Stimulated activated CD4-positive, alpha-beta T cell treated with anti-CD3 and anti-CD28 coated beads, Interleukin-12 subunit alpha, Interleukin-12 subunit beta, amount 100 ng/mL, for 24 hours (primary cell): ENCODE data around the gene GAD1.

ENCODE experiments used
- DNase-seq, 2 experiments: peaks; one replicate each; pipeline ENCODE4 v3.0.0-alpha.2; 2020; ENCODE audit warnings: low read depth in 2 of 2

The GAD1 gene

DNA sequence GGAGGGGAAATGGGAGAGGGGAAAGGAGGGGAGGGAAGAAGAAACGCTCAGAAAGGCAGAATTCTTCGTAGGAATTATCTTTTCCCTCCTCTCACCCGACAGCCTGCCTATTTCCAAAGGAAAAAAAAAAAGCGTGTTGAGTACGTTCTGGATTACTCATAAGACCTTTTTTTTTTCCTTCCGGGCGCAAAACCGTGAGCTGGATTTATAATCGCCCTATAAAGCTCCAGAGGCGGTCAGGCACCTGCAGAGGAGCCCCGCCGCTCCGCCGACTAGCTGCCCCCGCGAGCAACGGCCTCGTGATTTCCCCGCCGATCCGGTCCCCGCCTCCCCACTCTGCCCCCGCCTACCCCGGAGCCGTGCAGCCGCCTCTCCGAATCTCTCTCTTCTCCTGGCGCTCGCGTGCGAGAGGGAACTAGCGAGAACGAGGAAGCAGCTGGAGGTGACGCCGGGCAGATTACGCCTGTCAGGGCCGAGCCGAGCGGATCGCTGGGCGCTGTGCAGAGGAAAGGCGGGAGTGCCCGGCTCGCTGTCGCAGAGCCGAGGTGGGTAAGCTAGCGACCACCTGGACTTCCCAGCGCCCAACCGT is at the start of gene GAD1:
GAD1 (plus strand) TSS at position 384 of the 589 bp plus-strand sequence. CDS start 1,705 bp downstream, outside the sequence.
- peak; percentile 44 to 73 for DNase-seq

DNA sequence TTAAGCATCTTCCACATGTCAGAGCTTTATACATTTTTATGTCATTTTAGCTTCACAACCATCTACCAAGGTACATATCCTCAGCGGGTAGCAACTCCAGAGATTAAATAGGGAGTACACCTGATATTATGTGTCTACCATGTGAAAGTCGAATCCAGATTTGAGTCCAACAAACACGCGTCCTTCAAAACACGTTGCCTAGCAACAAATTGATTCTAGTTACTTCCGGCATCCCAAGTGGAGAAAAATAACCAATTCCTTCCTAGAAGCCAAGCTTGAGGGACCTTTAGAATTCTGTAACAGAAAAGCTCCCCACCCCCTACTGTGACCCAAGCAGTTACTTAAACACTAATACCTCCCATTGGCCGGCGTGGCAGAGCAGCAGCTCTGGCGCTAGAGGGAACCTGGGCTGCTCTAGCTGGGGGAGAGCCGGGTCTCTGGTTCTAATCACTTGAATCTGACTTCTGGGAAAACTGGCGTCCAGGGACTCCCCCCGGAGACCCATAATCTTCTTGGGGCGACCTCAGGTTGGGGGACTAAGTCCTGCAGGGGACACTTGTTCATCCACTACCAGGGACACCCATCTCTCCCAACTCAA is 46.6 kb upstream of the GAD1 start, which contains the start of gene ERICH2:
ERICH2 (plus strand) TSS at position 371 of the 598 bp plus-strand sequence. CDS start 304 bp downstream, outside the sequence.
- DNase-seq, result peak; percentile 11 to 18

DNA sequence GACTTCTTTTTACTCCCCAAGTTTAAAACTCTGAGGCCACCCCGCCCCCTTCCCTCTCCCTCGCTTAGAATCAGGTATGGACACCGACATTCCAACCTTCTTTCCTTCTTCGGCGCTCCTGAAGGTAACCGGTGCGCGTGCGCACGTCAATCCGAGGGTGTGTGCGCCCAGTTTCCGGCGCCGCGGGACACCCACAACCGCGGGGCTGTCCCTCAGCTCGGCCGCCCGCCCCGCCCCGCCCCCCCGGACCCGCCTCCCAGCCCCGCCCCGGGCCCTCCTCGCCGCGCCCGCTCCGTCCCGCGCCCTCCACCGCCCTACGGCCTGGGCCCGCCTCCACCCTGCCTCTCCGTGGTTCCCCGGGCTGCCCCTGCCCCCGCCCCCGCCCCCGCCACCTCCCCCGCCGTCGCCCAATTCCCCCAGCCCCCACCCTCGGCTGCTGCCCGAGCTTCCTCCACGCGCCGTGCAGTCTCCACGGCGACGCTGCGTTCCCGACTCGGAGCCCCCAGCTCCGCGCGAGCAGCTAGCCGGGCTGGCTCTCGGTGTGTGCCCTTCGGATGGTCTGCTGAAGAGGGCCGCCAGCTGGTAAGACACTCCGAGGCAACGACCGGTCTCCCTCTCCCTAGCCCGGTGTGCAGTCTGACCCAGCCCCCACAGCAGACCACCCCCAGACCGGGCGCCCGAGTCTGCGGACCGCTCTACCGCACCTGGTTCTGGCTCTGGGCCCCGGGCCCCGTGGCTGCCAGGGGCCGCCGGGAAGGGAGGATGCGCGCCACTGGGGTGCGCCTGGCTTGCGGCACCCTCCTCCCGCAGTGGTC is 45.9 kb upstream of the GAD1 start:
- peak; percentile 40 to 60 for DNase-seq

DNA sequence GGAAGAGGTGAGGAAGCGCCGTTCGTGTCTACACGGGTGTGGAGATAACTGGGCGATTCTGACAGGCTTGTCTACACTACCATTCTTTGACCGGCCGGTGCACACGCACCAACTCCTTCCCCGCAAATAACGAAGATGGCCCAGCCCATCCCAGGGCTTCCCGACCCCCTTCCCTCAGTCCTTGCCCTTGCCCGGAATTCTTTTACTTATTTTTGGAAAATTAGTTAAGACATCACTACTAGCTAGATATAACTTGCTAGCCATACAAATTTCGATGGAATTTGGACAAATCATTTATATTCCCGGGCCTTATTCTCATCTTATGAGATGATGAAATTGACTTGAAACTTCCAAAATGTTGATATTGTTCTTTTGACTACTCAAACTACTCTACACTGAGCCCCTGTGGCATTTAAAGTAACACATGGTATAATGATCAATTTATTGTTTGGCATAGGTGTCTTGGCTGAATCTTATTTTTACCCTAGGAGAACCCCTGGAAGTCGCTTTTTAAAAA is 45.2 kb upstream of the GAD1 start:
- DNase-seq, result no peak

DNA sequence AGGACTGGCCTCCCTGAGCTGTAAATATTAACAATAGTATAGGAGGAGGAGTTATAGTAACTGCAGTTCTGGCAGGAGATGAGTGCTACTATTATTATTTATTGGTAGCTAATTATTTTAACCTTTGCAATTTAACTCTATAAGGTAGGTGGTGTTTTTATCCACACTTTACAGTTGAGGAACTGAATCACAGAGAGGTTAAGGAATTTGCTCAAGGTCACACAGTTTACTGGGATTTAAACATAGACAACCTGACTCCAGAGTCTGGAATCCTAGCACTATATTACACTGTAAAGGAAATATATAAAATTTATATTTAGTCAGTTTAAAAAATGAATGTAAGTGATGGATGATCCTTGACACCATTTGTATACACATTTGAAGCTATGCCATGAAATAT is 44.4 kb upstream of the GAD1 start:
- no peak for DNase-seq

DNA sequence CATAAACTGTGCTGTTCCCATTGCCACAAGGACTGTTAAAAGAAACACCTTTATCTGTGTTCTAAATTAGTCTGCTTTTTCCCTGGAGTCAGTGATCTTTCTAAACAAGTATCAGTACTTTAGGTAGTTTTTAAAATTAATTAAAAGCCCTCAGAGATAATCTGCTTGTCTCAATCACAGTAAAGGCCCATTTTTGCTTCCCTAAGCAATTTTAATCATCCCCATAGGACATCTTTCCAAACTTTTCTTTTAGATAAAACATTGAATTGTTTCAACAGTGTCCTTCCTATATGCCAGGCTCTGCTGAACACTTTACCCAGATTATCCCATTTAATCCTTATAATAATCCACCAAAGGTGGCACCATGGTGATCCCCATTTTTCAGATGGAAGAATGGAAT is 42.6 kb upstream of the GAD1 start:
- no peak for DNase-seq

DNA sequence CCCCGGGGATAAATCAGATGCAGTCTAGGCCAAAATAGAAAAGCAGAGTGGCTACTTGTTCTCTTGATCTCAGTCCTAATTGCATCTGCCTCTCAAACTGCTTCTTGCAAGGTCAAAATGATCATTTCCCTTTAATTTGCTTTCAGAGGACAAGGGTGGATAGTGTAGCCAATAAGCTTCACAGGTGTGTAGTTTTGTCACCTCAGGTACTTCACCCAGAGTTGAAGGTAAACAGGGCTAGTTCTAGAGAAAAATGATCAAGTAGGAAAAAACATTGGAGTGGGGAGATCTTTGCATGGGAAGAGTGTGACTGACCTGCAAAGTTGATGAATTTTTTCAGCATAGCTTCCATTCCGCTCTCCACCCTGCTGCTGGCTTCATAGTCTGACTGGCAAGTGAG is 37.8 kb upstream of the GAD1 start:
- DNase-seq, result no peak

DNA sequence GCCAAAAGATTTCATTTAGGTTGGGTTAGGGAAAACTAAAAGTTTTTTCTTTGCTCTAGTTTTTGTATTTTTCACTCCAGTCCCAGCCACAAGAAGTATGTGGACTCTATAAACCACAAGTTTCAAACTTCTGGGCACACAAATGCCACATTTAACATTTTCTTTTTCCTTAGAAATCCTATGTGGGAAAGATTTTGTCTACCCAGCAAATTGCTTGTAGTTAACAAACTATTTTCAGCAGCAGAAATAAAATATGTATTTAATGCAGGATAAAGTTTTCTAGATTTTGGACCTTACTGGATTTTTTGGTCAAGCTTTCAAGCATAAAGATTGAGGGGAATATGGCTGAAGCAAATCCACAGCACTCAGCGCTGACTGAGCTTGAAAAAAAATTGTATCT is 37.4 kb upstream of the GAD1 start:
- DNase-seq, result no peak

DNA sequence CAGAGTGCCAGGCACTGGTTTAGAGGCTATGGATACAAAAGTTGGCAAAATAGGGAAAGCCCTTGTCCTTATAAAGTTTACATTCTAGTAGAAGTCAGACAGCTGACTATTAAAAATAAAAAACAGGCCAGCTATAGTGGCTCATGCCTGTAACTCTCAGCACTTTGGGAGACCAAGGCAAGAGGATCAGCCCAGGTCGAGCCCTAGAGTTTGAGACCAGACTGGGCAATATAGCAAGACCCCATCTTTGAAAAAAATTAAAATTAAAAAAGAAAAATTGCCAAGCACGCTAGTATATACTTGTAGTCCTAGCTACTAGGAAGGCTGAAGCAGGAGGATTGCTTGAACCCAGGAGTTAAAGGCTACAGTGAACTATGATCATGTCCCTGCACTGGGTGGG is 34.0 kb upstream of the GAD1 start:
- no peak for DNase-seq

DNA sequence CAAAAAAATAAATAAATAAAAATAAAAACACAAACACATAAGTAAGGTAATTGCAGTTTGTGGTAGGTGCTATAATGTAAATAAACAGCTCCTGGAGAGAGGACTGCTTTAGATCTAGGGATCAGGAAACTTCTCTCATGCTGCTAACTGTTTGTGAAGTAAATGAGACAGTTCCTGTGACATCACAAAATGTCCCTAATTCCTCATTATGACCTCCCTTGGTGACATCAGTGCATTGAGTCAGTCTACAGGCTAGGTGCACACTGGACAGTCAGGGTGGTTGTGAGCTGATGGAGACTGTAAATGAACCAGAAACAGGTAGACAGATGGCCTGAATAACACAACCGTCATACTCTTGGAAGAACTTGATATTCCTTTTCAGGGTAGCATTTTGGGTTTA is 33.1 kb upstream of the GAD1 start:
- DNase-seq, result no peak

DNA sequence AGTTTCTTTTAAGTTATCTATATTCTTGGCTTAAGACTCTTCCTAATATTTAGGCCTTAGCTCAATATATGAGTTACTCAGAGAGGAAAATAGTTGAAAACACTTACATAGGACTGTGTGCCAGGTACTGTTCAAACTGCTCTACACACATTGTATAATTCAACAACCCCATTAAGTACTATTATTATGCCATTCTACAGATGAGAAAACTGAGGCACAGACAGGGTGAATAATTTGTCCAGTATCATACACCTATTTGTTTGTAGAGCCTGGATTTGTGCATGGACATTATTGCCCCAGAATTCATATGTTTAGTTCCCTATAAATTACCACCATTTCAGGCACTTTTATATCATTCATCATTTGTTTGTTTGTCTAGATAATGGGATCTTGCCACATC is 17.7 kb upstream of the GAD1 start:
- DNase-seq, result no peak

DNA sequence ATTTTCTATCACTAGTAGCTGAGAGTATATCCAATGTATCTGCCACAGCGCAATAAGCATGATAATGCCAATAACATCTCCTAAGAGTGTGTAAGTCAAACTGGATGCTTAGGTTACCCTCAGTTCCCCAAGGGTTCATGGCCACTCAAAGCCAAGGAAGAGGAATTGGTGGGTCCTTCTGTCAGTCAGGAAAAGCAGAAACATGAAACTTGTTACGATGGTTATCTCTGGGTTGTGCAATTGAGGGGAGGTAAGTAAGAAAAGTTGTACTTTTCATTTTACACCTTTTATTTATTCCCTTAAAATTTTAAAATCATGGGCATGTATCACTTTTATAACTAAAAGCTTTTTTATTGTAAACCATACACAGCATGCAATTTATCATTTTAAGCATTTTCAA is 10.1 kb upstream of the GAD1 start:
- no peak for DNase-seq

DNA sequence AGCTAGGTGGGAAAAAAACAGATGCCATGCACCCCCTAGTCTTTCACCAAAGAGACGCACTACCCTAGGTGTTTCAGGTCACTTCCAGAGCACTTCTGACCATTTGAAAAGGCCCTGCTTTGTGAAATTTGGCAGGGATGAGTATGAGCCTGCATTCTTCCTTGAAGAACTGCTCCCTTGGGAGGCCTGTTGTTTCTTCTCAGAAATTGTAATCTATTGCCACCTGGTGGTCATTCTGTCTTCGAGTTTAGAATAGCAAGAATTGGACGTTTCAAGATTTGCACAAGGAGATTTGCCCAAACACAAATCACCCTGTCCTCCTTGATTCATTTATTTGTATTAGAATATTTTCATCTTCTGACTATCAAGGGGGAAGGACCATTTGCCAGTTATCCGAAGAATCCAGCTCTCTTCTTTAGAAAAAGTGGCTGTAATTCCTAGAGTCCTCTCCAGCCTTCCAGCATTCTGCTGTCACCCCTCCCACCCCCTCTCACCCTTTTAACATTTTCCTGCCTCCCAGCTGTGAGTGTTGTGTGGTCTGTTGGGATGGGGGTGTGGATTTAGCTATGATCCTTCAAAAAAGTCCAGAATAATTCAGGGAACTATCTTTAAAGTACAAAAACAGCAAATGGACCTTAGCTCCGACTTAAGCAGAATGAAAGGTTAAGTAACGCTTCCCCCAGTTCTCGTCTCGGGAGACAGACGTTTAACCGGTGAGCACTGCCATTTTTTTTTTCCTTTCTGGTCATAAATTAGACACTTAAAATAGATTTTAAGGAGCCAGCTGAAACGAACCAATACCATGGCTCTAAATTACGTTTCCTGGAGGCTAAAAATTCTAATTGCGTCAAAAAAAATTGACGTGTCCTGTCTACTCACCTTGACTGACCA is 3.7 kb upstream of the GAD1 start:
- no peak for DNase-seq

DNA sequence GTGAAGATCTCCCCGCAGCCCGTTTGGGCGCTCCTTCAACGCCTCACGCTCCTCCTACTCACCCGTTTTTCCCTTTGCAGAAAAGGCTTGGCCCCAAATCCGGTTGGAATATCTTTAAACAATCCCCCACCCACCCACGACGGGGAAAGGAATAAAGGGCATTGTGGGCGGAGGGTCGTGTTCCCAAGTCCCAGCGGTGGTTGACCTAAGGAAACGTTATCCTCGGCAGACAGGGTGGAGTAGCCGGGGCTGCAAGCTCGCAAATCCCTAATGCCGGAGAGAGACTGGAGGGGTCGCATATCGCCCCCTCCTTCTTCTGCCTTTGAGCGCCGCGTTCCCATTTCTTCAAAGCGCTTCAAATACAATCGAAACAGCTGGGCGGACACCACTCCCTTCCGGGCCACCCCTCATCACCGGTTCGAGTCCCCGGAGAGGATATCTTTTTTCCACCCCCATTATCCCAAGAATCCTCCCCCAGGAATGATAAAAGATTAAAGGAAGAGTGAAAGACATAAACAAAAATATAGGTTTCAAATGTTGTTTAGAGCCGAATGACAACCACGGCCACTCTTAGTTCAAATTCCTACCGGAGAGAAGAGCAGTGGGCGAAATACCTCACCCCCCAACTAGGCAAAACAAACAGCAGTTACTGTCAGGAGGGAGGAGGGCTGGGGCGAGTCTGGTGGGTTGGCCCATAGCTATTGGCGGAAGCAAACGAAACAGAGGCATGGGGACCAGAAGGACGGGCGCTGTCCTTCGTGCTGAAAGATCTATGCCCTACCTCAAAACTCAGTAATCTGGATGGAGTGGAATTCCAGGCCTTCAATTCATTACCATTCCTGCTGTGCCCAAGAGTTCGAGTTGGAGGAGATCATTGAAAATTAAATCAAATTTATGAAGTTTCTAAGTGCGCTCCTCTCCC is 2.8 kb upstream of the GAD1 start:
- DNase-seq, result no peak

DNA sequence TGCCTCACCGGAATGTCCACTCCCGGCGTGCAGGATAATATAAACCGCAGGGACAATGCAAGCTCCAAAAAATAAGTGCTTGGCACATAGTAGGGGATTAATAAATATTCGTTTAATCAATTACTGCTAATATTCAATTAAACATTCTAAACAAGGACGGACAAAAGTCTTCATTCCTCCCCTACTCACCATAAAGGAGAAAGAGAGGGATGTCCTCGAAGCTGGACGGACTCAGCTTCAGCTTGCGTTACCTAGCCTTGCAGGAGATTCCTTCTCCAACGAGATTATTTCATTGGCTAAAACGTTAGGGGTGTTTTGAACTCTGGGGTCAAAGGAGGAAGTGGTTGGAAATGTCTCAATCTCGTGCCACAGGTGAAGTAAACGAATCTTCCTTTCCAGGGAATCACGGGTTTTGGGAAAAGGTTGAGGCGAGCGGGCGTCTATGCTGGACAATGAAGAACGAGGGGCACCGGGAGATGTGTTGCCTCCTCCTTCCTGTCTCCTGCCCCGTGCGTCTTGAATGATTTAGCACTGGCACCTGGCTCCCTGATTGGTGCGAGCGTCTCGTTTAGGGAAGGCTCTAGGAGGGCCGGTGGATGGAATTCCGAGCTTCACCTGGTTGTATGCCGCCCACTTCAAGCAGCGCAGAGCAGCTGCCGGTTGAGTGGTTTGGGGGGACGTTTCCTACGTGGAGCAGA is 2.0 kb upstream of the GAD1 start:
- DNase-seq, result no peak

DNA sequence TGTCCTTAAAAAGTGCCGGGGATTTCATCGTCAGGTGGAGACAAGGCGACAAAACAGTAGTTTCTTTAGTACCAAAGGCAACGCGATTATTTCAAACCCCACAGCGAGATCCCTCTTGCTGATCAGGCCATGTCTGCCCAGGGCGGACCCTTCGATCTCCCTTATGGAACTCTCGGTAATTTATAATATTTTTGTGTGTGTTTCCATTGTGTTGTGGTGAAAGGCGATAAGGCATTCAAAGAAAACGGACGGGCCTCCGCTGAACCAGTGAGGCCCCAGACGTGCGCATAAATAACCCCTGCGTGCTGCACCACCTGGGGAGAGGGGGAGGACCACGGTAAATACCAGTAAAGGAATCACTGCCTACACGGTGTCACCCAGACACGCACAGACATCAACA is 1.4 kb upstream of the GAD1 start:
- no peak for DNase-seq

DNA sequence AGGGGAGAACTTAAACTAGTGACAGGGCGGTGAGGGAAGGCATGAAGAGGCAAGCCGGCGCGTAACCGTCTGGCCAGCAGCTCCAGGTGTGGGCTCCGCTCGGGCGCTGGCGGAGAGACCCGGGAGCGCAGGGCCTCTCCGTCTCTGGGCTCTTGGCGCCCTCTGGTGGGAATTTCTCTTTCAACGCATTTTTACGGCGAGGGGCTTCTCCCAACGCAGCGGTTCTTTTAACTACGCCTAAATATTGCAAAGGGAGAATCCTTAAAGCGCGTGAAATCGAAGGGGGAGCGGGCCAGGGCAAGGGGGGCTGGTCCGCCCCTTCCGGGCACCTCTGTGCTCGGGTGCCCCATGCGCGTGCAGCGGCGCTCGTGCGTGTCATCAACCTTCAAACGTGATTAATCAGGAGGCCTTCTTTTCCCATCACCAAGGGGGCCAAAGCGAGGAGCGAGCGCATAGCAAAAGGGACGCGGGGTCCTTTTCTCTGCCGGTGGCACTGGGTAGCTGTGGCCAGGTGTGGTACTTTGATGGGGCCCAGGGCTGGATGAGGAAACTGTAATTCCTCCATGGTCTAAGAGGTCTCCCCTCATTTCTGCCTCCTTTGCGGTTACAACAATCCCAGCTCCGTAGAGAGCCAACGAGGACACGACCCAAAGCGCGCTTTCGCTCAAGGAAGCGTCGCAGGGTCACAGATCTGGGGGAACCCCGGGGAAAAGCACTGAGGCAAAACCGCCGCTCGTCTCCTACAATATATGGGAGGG is 762 bp upstream of the GAD1 start:
- DNase-seq, result peak in 1 of 2 experiments; percentile 59

DNA sequence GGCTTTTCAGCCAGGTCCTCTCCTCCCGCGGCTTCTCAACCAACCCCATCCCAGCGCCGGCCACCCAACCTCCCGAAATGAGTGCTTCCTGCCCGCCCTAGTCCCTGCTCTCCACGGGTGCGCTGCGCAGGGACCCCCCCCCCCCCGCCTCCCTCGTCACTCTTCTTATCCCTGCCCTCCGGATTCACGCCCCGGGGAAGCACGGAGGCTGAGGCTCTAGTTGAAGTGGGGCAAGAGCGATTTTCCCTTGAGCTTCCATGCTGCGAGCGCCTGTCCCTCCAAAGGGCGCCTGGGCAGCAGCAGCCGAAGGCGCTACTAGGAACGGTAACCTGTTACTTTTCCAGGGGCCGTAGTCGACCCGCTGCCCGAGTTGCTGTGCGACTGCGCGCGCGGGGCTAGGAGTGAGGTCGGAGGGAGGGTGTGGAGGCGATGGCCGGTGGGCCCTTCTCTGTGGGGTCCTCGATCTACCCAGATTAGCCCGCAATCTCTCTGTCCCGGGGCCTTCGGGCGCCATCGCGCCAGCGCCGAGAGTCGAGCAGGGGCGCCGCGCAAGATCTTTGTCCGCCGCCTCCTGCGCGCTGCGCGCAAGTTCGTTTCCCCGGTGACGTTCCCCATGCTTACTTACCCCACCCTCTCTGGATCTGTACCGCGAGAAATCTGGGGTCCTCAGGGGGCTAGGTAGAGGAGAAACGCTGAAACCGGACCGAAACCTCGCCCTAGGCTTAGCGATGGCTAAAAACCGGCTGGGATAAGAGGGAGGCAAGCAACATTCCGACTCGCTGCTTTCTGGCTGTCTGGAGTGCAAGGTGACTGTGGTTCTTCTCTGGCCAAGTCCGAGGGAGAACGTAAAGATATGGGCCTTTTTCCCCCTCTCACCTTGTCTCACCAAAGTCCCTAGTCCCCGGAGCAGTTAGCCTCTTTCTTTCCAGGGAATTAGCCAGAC is 677 bp downstream of the GAD1 start:
- DNase-seq, result no peak
